HG03558 (cell line): ENCODE results near the gene PUS7L.
A peak's percentile ranks its signal among the peaks of the same experiment; 100 is the strongest.
"Not testable (repeated sequence)": the region's sequence is repeated elsewhere in the genome, so short reads cannot be mapped to it uniquely, and the experiment has no call there.

ENCODE experiments used
- ATAC-seq: cut with Tn5 transposase; IDR thresholded peaks from one replicate; pipeline ENCODE4 v1.9.1; 2021; ENCODE audit warnings: moderate number of reproducible peaks; ENCODE audit not compliant: unreplicated experiment; ENCODE audit errors: extremely low read depth

The PUS7L gene

GRCh38 chr12:43750814-43751213, 7.8 kb downstream of the PUS7L start:
- ATAC-seq, result no peak

DNA sequence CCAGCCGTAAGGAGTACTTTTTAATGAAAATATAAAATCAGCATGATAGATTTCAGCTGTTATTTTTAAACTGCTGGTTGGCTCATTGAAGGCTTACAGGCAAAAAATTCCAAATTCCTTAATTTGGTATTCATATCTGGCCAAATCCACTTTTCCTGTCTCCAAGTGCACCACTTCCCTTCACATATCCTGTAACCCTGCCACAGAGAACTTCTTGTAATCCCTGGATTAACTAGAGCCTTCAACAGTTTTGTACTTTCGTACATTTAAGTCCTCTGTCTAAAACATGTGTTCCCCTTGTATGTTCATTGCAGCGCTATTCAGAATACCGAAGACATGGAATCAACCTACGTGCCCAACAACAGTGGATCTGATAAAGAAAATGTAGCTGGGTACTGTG, 9.6 kb downstream of the PUS7L start:
- ATAC-seq, result no peak

DNA sequence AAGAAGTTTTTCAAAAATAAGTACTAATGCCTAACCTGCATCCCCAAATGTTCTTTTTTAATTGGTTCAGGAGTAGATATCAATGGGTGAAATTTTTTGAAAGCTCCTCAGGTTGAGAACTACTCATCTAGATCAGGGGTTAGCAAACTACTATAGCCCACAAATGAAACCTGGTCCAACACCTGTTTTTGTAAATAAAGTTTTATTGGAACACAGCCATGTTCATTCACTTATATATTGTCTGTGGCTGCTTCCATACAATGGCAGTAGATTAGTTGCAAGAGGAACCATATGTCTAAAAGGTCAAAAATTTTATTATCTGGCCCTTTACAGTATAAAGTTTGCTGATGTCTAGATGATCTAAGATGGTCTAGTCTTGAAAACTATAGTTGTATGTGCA, 13.8 kb downstream of the PUS7L start:
- no peak for ATAC-seq

DNA sequence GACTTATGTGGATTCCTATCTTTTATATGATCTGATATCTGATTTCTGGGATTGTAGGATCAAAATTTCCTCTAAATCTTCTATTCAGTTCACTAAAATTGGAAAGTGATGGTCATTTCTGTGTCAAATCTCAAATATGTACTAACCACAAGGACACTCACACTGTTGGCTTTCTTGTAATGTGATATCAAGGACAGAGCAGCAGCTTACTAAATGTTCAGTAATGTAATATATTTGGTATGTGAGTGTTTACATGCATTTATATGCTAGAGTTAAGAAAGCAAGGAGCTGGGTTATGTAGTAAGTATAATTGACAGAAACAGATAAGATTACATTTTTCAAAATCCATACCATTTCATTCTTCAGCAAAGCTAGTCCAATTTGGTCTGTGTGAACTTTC, 16.5 kb downstream of the PUS7L start:
- ATAC-seq, result no peak

DNA sequence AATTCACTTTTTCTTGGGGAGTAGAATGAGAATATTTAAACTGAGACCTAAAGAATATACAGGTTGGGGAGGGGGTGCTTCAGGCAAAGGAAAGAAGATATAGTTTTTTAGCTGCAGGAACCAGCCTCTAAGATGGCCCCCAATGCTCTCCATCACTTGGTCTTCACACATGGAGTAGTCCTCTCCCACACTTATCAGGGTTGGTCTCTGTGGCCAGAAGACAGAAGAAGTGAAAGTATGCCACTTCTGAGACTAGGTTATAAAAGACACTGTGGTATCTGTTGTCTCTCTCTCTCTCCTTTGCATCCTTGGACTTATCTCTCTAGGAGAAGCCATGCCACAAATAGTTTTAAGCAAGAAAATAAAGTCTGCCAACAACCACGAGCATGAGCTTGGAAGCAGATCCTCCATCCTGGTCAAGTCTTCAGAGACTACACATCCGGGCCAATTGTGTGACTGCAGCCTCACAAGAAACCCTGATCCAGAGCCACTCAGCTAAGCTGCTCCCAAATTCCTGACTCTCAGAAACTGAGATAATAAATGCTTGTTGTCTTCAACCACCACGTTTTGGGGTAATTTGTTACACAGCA, 18.0 kb downstream of the PUS7L start:
- ATAC-seq, result no peak

DNA sequence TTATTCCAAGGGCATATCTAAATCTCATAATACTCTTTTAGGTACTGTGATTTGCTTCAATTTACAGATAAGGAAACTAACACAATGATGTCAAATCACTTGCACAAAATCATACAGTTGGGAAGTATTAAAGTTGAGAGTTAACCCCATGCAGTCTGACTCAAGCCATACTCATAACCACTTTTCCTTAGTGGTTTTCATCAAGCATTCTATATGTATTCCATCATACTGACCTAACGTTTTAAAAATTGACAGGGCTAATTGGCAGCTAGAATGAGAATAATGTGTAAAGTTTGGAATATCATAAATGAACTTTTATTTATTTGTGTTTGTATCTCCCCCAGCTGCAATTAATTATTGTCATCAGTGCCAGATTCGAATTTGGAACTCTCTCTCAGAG, 20.9 kb downstream of the PUS7L start:
- no peak for ATAC-seq

DNA sequence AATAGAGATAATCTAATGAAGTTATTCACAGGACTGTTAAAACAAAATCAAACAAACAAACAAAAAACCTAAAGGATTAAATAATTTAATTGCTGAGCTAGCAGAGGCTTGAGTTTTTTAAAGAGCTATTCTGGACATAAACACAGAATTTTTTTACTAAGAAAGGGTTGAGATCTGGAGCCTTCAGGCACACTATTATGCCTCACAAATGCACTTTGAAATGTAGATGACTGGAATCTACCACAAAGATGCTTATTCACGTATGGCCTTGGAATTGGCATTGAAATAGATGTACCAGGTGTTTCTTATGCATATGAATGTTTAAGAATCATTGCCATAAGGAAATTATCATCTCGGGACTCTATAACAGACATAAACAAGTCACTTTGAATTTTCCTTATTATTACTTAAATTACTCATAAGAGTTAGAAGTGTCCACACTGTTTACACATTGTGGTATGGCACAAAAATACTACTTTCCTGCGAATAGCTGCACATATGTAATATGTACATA, 21.6 kb downstream of the PUS7L start:
- no peak for ATAC-seq

GRCh38 chr12:43733687-43734086, 24.9 kb downstream of the PUS7L start:
- ATAC-seq, result no peak

GRCh38 chr12:43730283-43730682, 28.3 kb downstream of the PUS7L start:
- ATAC-seq, result no peak

- ATAC-seq, result no peak
Observed at GRCh38 chr12:43728698-43729097, 29.9 kb downstream of the PUS7L start.

- ATAC-seq, result no peak
Observed at GRCh38 chr12:43728117-43728516, 30.5 kb downstream of the PUS7L start.

- ATAC-seq, result no peak
Observed at GRCh38 chr12:43723134-43723533, 35.5 kb downstream of the PUS7L start.

- no peak for ATAC-seq
Observed at GRCh38 chr12:43722621-43723020, 36.0 kb downstream of the PUS7L start.

- no peak for ATAC-seq
Observed at GRCh38 chr12:43711348-43711747, 47.2 kb downstream of the PUS7L start.

DNA sequence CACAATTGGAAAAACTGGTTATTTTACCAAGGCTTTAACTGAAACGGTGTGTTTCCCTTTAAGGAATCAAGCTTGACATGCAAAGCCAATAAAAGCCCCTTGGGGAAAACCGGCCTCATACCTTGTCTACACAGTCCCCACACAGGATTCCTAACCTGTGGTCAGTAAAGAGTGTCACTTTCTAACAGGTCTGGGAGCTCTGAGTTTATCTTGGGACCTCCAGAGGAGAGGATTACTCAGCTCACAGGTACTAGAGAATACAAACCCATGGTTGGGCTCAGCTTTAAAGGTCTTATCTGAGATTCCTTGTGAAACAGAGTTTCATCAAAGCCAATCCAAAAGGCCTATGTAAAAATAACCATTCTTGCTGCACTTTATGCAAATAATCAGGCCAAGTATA, 54.8 kb downstream of the PUS7L start:
- not testable (repeated sequence) for ATAC-seq

DNA sequence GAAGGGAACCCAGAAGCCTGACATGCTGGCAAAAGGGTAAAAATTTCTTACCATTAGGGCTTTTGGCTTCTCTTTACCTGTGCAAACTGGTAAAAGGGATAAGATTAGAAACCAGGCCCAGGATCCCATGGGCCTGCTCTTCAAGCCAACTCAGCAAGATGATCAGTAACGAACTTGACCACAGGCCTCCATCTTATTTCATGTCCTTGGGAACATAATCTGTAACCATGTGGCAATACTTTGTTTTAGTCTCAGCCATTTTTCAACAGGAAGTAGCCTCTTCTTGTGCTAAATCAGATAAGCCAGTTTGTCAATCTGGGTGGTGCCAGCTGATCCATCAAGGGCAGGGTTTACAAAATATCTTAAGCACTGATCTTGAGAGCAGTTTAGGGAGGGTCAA, 57.4 kb downstream of the PUS7L start:
- ATAC-seq, result not testable (repeated sequence)

GRCh38 chr12:43696154-43696553, 62.4 kb downstream of the PUS7L start:
- ATAC-seq, result no peak

DNA sequence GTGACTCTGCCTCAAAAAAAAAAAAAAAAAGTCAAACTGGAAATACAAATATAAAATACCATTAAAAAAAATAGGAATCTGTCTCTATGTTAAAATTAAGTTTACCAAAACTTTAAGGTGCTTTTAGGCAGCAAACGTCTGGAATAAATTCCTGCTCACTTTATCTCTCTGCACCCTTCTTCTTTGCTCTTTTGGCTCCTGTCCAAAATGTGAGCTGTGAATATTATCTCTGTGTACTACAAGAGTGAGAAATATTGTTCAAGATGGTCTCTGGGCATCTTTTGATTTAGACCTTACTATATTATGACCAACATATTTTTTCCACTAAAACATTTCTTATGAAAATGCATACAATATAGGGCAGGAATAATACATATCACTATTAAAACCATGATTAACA, 63.7 kb downstream of the PUS7L start:
- no peak for ATAC-seq

GRCh38 chr12:43692064-43692463, 66.5 kb downstream of the PUS7L start:
- no peak for ATAC-seq

DNA sequence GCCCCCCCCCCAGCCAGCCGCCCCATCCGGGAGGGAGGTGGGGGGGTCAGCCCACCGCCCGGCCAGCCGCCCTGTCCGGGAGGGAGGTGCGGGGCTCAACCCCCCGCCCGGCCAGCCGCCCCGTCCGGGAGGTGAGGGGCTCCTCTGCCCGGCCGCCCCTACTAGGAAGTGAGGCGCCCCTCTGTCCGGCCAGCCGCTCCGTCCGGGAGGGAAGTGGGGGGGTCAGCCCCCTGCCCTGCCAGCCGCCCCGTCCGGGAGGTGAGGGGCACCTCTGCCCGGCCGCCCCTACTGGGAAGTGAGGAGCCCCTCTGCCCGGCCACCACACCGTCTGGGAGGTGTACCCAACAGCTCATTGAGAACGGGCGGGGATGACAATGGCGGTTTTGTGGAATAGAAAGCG, 73.1 kb downstream of the PUS7L start:
- ATAC-seq, result not testable (repeated sequence)

DNA sequence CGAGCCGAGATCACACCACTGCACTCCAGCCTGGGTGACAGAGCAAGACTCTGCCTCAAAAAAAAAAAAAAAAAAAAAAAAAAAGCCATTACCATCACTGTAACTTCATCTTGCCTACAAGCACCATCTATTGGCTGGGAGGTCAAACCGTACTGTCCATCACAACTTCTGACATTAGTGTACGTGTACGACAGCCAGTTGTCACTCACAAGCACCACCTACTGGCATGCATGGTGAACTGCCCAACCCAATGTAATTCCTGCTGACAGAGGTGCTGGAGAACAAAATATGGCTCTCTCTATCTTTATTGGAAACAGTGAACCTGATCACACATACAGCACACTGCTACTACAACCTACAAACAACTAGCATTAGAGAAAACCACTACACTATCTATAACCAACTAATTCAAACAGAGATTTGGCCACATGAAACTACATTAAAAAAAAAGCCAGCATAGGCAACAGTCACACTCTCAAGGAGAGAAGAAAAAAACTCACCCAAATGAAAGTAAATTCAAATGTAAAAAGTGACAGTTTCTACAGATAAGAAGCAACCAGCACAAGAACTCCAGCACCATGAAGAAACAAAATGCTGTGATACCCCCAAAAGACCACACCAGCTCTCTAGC, 82.3 kb downstream of the PUS7L start:
- peak; percentile 89 for ATAC-seq
